Stimulated activated naive CD8-positive, alpha-beta T cell treated with anti-CD3 and anti-CD28 coated beads, Interleukin-15, Interleukin-2, amounts not matched to agents 100 ng/mL and 50 ng/mL, for 24 hours (primary cell): ENCODE data around the gene PCDH15.

Experiments used
- H3K27ac Mint-ChIP-seq: one replicate; pipeline ENCODE4 v1.8.0; 2021; ENCODE audit warnings: mild to moderate bottlenecking, mixed read lengths
- H3K27me3 Mint-ChIP-seq: one replicate; pipeline ENCODE4 v1.8.0; 2021; ENCODE audit warnings: mixed read lengths
- H3K36me3 Mint-ChIP-seq: one replicate; pipeline ENCODE4 v1.8.0; 2021; ENCODE audit warnings: low read depth, mixed read lengths
- H3K4me1 Mint-ChIP-seq: one replicate; pipeline ENCODE4 v1.8.0; 2021; ENCODE audit warnings: low read depth, mixed read lengths
- H3K4me3 Mint-ChIP-seq: one replicate; pipeline ENCODE4 v1.8.0; 2021; ENCODE audit warnings: mild to moderate bottlenecking, mixed read lengths
- H3K9me3 Mint-ChIP-seq: one replicate; pipeline ENCODE4 v1.8.0; 2021; ENCODE audit warnings: mixed read lengths

PCDH15 gene

DNA sequence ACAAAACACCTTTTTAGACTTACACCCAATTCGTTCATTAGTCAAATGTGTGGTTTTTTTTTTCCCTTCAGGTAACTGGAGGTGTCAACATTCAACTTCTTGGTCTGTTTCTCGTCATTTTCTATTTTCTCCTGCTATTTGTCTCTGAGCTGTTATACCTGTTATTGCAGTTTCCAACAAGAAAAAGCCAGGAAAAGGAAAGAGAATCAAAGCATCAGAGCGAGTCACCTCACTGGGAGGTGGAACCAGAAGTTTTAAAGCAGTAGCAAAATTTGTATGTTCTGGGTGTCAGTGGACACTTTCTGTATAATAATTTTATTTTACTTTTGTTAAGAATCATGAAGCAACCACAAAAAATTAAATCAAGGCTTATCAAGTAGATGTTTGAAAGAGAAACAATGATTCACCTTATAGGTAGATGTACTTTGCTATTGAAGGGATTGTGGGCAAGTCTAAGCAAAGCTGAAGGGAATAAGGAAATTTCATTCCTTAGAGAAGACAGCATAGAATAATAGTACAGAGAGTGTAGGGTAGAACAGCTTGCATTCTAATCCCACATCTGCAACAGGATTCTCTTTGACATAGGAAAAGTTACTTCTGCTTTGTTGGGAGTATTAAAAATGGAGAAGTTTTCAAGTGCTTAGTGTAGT is 675.8 kb downstream of the PCDH15 start:
- Mint-ChIP-seq H3K4me1 (no peaks in the 10 kb centered on the region), H3K36me3 (no peaks in the 10 kb centered on the region), H3K27ac (no peak overlapping the region), H3K4me3 (no peak overlapping the region), H3K9me3 (peaks cover 17% of the 10 kb centered on the region), H3K27me3 (no peaks in the 10 kb centered on the region)

GRCh38 chr10:54124209-54124885 is 676.7 kb downstream of the PCDH15 start:
- Mint-ChIP-seq H3K27me3 (no peaks in the 10 kb centered on the region), H3K36me3 (no peaks in the 10 kb centered on the region), H3K9me3 (peaks cover 17% of the 10 kb centered on the region), H3K4me3 (no peak overlapping the region), H3K4me1 (no peaks in the 10 kb centered on the region), H3K27ac (no peak overlapping the region)

- Mint-ChIP-seq H3K9me3 (peaks cover 18% of the 10 kb centered on the region), H3K4me1 (no peaks in the 10 kb centered on the region)
Measured at GRCh38 chr10:54120806-54121205, 680.2 kb downstream of the PCDH15 start.

DNA sequence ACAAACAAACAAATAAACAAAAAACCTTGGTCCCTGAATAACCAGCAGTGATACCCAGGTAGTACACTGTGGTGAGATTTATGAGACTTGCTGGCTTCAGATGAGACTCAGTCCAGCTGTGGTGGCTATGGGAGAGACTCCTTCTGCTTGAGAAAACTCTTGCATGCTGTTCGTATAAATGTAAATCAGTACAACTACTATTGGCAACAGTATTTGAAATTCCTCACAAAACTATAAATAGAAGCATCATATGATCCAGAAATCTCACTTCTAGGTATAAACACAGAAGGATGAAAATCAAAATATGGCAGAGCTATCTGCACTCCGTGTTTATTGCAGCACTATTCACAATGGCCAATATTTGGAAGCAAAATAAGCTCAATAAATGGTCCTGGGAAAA is 692.1 kb downstream of the PCDH15 start:
- no peak overlapping the region for H3K27ac Mint-ChIP-seq
- no peaks in the 10 kb centered on the region for H3K36me3 Mint-ChIP-seq
- H3K4me1 Mint-ChIP-seq, result no peaks in the 10 kb centered on the region
- H3K9me3 Mint-ChIP-seq, result peaks cover 12% of the 10 kb centered on the region
- H3K4me3 Mint-ChIP-seq, result no peak overlapping the region
- no peaks in the 10 kb centered on the region for H3K27me3 Mint-ChIP-seq

More at GRCh38 chr10:54120806-54121205, 680.2 kb downstream of the PCDH15 start:
- Mint-ChIP-seq H3K27me3 (no peaks in the 10 kb centered on the region), H3K36me3 (no peaks in the 10 kb centered on the region), H3K4me3 (no peak overlapping the region), H3K27ac (no peak overlapping the region)

DNA sequence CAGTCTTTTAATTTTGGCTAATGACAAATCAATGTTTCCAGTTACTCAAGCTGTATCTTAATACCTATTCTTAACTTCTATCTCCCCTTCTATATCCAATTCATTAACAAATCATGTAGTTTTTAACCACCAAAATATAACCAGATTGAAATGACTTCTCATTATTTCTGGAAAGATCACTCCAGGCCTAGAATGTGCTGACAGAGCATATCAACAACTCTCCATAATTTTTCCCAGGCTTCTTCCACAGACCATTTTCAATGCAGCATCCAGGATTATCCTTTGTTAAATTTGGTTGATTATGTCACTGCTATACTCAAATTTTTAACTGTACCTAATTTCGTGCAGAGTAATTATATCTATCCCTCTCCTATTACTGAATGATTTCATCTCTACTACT is 704.1 kb downstream of the PCDH15 start:
- Mint-ChIP-seq H3K4me3 (no peak overlapping the region), H3K27me3 (no peaks in the 10 kb centered on the region), H3K9me3 (peaks cover 14% of the 10 kb centered on the region), H3K36me3 (no peaks in the 10 kb centered on the region), H3K4me1 (no peaks in the 10 kb centered on the region), H3K27ac (no peak overlapping the region)

DNA sequence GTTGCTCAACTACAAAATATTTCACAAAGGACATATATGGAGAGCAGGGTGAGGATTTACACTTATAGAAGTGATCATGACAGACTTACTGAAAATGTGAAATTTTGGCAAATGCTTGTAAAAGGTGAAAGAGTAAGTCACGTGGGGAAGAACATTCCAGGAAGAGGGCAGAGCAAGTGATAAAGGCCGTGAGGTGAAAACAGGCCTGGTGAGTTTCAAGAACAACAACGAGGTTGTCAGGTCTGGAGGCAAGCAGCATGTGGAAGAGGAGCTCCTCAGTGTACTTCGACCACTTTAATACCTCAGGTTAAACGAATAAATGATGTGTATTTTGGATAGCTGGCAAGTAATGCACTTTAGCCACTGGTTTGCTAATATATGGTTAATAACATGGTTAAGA is 706.7 kb downstream of the PCDH15 start:
- Mint-ChIP-seq H3K36me3 (no peaks in the 10 kb centered on the region), H3K27me3 (no peaks in the 10 kb centered on the region), H3K4me1 (no peaks in the 10 kb centered on the region), H3K4me3 (no peak overlapping the region), H3K27ac (no peak overlapping the region), H3K9me3 (peaks cover 4% of the 10 kb centered on the region)

DNA sequence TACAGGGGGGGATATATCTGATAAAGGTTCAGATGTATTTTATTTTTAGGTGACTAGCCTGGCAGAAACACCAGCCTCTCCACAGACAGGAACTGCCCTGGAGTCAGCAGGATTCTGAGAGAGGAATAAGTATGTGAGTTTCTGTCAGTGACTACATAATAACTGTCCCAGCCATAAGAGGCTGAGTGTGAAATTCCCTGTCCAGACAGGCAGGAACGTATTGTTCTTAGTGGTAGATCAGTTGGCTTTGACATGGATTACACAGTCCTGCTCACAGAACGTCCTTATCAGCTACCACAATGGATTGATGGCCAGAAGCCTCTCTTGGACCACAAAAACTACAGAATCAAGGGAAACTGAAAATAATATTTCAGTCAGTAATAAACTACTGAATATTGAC is 709.8 kb downstream of the PCDH15 start:
- H3K4me1 Mint-ChIP-seq, result no peaks in the 10 kb centered on the region
- no peak overlapping the region for H3K4me3 Mint-ChIP-seq
- H3K36me3 Mint-ChIP-seq, result no peaks in the 10 kb centered on the region
- H3K27me3 Mint-ChIP-seq, result no peaks in the 10 kb centered on the region
- no peak overlapping the region for H3K27ac Mint-ChIP-seq
- peaks cover 12% of the 10 kb centered on the region for H3K9me3 Mint-ChIP-seq

GRCh38 chr10:54081950-54082349 is 719.1 kb downstream of the PCDH15 start:
- Mint-ChIP-seq H3K27me3 (no peaks in the 10 kb centered on the region), H3K4me3 (no peak overlapping the region), H3K36me3 (no peaks in the 10 kb centered on the region), H3K27ac (no peak overlapping the region), H3K9me3 (peaks cover 5% of the 10 kb centered on the region), H3K4me1 (no peaks in the 10 kb centered on the region)

- Mint-ChIP-seq H3K27me3 (no peaks in the 10 kb centered on the region), H3K36me3 (no peaks in the 10 kb centered on the region), H3K9me3 (no peaks in the 10 kb centered on the region), H3K4me1 (no peaks in the 10 kb centered on the region), H3K4me3 (no peak overlapping the region), H3K27ac (no peak overlapping the region)
Measured at GRCh38 chr10:54067361-54067760, 733.7 kb downstream of the PCDH15 start.

DNA sequence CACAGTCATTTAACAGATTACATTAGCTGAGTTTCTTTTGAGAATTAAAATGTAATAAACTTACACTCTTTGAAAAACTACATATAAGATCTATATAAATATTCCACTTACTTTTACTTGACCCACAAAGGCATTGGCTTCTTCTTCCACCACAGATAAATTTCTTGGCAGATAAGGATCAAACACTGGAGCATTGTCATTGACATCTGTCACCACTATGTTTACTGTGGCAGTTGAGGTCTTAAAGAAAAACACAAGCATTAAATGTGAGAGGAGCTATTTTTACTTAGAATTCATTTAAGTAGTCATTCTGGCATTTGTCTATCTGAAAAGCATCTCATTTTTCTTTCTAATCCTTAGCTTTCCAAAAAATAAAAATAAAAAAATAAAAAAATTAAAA is 734.4 kb downstream of the PCDH15 start:
- no peaks in the 10 kb centered on the region for H3K27me3 Mint-ChIP-seq
- H3K36me3 Mint-ChIP-seq, result no peaks in the 10 kb centered on the region
- no peak overlapping the region for H3K4me3 Mint-ChIP-seq
- no peak overlapping the region for H3K27ac Mint-ChIP-seq
- H3K9me3 Mint-ChIP-seq, result no peaks in the 10 kb centered on the region
- no peaks in the 10 kb centered on the region for H3K4me1 Mint-ChIP-seq

- no peaks in the 10 kb centered on the region for H3K36me3 Mint-ChIP-seq
- no peaks in the 10 kb centered on the region for H3K27me3 Mint-ChIP-seq
- H3K4me3 Mint-ChIP-seq, result no peak overlapping the region
- no peaks in the 10 kb centered on the region for H3K4me1 Mint-ChIP-seq
- H3K9me3 Mint-ChIP-seq, result no peaks in the 10 kb centered on the region
- no peak overlapping the region for H3K27ac Mint-ChIP-seq
Measured at GRCh38 chr10:54065106-54065505, 735.9 kb downstream of the PCDH15 start.

- Mint-ChIP-seq H3K27ac (no peak overlapping the region), H3K27me3 (no peaks in the 10 kb centered on the region), H3K4me1 (no peaks in the 10 kb centered on the region)
Measured at GRCh38 chr10:54064215-54064614, 736.8 kb downstream of the PCDH15 start.

GRCh38 chr10:54063514-54063913 is 737.5 kb downstream of the PCDH15 start:
- Mint-ChIP-seq H3K9me3 (no peaks in the 10 kb centered on the region), H3K4me3 (no peak overlapping the region), H3K36me3 (no peaks in the 10 kb centered on the region), H3K27ac (no peak overlapping the region), H3K4me1 (no peaks in the 10 kb centered on the region), H3K27me3 (no peaks in the 10 kb centered on the region)

More at GRCh38 chr10:54064215-54064614, 736.8 kb downstream of the PCDH15 start:
- no peaks in the 10 kb centered on the region for H3K36me3 Mint-ChIP-seq
- no peak overlapping the region for H3K4me3 Mint-ChIP-seq
- H3K9me3 Mint-ChIP-seq, result no peaks in the 10 kb centered on the region

GRCh38 chr10:54060572-54060971 is 740.5 kb downstream of the PCDH15 start:
- H3K27me3 Mint-ChIP-seq, result no peaks in the 10 kb centered on the region
- H3K27ac Mint-ChIP-seq, result no peak overlapping the region
- H3K9me3 Mint-ChIP-seq, result peaks cover 15% of the 10 kb centered on the region
- no peaks in the 10 kb centered on the region for H3K4me1 Mint-ChIP-seq
- no peaks in the 10 kb centered on the region for H3K36me3 Mint-ChIP-seq
- no peak overlapping the region for H3K4me3 Mint-ChIP-seq

DNA sequence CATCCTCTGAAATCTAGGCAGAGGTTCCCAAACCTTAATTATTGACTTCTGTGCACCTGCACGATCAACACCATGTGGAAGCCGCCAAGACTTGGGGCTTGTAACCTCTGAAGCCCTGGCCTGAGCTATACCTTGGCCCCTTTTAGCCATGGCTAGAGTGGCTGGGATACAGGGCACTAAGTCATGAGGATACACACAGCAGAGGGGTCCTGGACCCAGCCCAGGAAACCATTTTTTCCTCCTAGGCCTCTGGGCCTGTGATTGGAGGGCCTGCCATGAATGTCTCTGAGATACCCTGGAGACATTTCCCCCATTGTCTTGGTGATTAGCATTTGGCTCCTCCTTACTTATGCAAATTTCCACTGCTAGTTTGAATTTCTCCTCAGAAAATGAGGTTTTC is 743.7 kb downstream of the PCDH15 start:
- peaks cover 22% of the 10 kb centered on the region for H3K9me3 Mint-ChIP-seq
- H3K4me3 Mint-ChIP-seq, result no peak overlapping the region
- H3K4me1 Mint-ChIP-seq, result no peaks in the 10 kb centered on the region
- H3K36me3 Mint-ChIP-seq, result no peaks in the 10 kb centered on the region
- H3K27me3 Mint-ChIP-seq, result no peaks in the 10 kb centered on the region
- no peak overlapping the region for H3K27ac Mint-ChIP-seq

DNA sequence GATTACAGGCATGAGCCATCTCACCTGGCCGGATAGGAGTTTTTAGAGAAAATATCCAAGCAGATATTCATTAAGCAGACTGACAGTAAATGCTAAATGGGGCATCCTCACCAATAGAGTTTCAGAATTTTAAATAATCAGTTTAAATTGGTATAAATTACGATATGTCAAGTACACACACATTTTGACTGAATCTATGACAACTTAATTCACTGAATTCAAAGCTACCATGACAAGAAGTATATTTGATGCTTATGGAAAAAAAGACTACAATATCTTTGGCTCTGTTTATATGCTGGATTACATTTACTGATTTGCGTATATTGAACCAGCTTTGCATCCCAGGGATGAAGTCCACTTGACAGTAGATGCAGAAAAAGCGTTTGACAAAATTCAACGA is 774.7 kb downstream of the PCDH15 start:
- Mint-ChIP-seq H3K27ac (no peak overlapping the region), H3K4me1 (no peaks in the 10 kb centered on the region), H3K9me3 (peaks cover 16% of the 10 kb centered on the region), H3K36me3 (no peaks in the 10 kb centered on the region), H3K27me3 (no peaks in the 10 kb centered on the region), H3K4me3 (no peak overlapping the region)
